Stimulated activated CD4-positive, alpha-beta T cell treated with anti-CD3 and anti-CD28 coated beads, TNF-alpha, amount 100 ng/mL, for 24 hours (primary cell): ENCODE results near the gene ITGBL1.

Source experiments
- DNase-seq, 3 experiments: peaks; one replicate each; pipeline ENCODE4 v3.0.0-alpha.2; 2020; ENCODE audit warnings: low read depth in 3 of 3

ITGBL1 gene

DNA sequence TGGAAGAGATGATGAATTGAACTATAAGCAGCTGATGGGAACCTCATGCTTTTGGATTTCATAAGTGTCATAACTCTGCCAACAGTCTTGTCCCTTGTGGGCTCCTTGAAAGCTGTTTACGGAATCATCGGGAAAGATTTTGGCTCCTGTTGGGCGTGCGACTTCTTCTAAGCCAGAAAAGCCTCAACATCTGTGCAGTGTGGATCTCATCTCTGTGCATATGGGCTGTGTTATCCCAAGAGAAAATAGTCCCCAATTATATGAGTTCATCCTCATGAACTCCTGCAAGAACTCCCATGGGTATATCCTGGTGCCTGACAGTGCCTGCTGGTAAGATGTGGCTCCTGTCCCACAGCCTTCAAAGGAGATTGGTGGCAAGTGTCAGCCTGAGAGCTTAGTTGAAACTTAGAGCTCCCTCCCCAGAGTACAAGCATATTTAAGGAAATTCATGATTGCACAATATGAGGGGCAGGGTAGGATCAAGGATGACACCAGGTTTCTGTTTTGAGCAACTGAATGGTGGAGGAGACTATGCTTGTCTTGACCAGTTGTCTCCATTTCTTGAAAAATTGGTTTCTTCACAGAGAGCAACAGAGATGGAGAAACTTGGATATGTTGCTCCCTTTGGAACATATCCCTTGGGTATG lies 243.5 kb downstream of the ITGBL1 start:
- no peak for DNase-seq

DNA sequence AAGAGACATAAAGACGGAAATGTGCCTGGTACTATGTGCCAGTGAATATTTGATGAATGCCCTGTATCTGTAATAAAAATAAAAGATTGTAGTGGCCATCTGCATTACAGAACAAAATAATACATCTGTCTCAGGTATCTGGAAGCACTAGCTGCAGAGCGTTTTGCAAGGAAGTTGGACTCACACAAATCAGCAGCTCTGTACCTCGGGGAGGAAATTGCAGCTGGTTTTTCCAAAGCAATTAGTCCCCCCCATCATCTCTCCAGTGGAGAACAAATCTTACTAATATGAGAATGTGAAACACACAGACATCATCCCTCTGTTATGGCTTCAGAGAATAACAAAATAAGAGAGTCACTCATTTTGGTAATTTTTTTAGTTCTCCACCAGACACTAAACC lies 245.3 kb downstream of the ITGBL1 start:
- DNase-seq, result no peak

DNA sequence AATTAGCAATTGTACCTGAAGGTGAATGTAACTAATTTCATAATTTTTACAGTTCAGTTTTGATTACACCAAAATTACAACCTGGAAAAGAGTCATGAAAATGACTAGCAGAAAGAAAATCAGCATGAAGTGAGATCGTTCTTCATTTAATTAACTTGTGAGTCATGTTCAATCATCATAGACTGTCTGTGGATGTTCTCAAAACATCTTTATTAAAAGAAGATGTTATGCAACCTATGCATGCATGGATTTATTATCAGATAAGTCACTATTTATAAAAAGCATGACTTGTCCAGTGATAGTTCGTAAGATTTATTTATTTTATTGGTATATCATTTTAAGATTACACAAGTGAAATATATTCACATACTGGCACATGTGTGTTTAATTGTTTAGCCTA lies 245.9 kb downstream of the ITGBL1 start:
- no peak for DNase-seq

DNA sequence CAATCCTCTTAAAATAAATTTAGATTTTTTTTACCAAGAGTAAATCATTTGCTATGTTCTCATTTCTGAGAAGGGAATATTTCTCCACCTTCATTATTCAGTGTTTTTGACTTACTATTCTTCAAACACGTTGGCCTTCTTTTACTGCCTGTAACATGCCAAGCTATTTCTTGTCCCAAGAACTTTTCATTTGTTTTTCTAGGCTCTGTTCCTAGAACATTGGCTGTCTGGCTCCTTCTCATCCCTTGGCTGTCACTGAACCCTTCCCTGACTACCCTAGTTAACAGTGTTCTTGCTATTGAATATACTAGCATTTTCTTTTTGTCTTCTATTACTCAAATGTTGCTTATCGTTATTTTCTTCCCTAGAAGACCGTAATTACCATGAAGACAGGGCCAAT lies 248.1 kb downstream of the ITGBL1 start:
- DNase-seq, result no peak

DNA sequence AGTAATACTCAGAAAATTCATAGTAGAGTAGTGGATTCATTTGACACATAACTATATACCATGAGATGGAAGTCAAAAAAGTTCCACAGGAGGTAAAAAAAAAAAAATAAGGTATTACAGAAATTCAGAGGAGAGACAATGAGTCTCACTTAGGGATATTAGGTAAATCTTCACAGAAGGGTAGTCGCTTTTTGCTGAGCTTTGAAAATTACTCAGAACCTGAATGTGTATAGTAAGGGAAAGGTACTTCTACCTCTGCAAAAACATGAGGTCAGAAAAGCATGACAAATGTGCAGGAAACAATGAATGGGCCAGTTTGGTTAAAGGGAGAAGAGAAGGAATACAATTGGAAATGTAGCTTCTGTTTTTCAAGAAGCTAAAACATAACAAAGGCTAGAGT lies 250.6 kb downstream of the ITGBL1 start:
- no peak for DNase-seq

DNA sequence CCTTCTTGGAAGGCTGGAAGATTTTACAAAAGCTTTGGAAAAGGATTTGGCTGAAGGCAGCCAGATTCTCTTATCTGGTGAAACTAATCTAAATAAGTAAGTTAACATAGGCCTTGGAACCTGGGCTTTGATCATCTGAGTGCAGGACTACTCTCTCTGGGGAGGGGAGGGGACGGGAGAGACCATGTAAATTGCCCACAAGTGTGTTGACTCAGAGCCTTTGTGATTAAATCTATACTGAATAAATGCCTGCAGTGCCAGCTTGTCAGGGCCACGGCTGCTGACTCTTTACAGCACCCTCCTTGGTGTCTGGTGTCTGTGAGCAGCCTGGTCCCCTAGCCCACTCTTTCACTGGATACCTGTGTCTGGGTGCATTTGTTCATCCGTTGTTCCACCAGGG lies 251.4 kb downstream of the ITGBL1 start:
- no peak for DNase-seq

- no peak for DNase-seq
Measured at GRCh38 chr13:101706651-101707050, 254.2 kb downstream of the ITGBL1 start.

- no peak for DNase-seq
Measured at GRCh38 chr13:101707659-101708058, 255.2 kb downstream of the ITGBL1 start.

DNA sequence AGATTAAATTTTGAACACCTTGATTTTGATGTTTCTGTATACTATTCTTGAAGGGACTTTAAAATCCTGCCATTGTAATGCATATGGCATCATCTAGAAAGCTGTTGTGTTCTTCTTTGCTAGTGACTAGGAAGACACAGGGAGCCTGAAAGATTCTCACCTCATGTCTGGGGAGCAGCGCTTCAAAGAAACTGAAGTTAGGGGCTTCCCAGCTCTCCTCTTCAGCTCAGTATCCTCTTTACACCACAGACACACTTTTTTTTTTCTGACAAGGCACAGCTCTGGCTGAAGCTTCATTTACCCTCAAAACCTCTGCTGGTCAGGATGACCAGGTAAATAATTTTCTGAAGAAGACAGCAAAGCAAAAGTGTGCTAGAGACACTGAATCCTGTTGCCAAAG lies 255.6 kb downstream of the ITGBL1 start:
- DNase-seq, result no peak

DNA sequence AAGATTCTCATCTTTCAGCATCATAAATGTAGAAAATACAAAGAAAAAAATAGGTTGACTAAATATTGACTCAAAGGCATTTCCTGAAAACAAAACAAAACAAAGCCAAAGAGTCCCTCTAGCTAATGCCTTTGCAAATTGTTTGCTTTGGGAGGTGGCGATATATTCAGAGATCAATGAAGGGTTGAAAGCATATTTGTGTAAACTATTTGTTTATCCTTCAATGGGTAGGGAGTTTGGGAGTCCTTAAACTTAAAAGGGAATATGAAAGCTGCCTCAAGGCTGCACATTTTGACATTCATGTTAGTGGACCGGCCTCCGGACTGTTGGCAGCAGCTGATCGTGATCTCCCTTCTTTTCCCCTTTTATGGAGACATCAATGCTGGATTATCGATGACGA lies 257.5 kb downstream of the ITGBL1 start:
- DNase-seq, result no peak

- DNase-seq, result no peak
Measured at GRCh38 chr13:101711307-101712025, 259.0 kb downstream of the ITGBL1 start.

- DNase-seq, result no peak
Measured at GRCh38 chr13:101712026-101712348, 259.5 kb downstream of the ITGBL1 start.

DNA sequence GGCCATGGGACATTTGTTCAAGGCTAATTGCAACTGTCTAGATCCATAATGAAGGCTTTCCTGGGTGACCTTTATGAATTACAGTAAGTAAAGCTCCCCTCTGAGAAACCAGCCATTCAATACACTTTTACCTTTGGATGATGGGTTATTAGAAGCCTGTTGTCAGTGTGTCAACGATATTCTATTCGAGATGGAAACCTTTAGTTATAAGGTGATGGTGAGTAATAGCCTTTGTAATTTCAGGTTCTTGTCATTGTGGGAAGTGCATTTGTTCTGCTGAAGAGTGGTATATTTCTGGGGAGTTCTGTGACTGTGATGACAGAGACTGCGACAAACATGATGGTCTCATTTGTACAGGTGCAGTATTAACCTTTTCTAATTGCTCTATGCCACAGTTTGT lies 261.7 kb downstream of the ITGBL1 start:
- DNase-seq, result no peak

DNA sequence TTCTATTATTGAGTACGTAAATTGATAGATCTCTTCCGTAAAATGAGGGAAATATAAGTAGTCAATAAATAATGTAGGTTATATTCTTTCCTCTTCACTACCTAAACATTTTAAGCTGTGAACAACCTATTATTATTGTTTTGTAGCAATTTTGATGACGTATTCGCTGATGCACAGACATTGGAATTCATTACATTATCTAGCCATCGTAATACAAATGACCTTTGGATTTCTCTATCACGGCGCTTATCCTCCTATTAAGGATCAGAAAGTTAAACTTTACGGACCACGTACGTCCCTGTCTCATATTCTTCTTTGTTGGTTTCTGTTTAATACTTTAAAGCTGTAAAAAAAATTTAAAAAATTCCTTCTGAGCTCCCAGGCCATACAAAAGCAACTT lies 264.9 kb downstream of the ITGBL1 start:
- DNase-seq, result no peak

DNA sequence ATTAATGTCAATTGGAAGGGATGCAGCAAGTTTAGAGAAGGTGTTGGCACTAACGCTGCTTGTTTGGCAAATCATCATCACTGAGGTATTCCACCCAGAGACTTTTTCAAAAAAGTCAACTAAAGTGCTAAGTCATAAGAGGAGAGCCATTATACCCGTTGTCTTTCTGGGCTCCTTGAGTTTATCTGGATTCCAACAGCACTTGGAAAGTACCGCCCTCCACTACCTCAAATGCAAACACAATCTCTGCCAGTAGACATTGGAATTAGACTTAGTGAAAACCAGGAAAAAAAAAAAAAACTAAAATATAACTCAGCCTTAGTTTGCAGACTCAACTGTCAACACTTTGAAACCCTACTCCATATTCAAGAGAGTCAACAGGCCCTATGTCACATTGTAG lies 266.0 kb downstream of the ITGBL1 start:
- DNase-seq, result no peak

DNA sequence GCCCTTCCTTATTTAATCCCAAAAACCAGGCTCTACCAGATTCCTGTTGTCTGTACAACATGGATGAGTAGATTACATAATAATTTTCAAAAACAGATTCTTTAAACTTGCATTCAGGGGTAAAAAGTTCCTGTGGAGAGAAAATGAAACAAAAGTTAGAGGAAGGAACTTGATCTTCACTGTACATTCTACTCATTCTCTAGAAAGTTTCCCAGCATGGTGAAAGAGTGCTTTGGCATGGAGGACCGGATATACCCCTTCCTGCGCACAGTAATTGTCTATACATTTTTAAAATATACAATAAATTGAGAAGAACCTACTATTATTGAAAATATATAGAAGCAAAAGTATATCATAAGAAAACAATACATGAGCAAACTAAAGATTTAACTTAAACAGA lies 274.2 kb downstream of the ITGBL1 start:
- no peak for DNase-seq

DNA sequence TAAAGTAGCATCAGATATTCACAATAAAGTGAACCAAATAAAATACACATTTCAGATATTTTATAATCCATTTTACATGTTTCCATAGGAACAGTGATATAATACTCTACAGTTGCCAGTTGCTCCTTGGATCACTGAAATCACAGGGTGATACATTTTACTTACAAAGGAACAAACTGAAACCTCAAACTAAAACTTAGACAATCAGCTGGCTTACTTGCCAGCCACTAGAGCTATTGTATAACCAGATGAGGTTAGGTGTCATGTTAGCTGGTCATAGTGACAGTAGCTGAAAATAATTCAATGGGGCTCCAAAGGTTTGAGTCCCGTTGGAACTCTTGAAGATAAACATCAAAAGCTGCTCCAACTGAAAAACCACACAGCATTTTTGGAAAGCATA lies 274.6 kb downstream of the ITGBL1 start:
- DNase-seq, result no peak

- DNase-seq, result no peak
Measured at GRCh38 chr13:101728021-101728420, 275.5 kb downstream of the ITGBL1 start.

DNA sequence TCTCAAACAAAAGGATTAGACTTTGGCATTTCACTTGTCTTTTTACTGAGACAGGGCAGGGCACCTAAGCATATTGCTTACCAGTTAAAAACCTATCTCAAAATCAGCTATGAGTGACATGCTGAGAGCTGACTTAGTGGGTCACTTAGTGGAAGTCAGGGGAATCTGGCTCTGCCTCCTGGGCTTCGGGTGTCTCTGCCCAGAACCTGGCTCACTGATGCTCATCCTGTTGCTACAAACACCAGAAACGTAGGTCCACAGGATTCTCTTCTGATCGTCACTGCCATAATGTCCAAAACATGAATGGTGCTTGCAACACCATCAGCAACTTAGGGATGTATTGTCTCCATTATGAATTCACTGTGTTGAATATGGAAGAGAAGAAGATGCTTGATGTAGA lies 276.1 kb downstream of the ITGBL1 start:
- DNase-seq, result no peak

DNA sequence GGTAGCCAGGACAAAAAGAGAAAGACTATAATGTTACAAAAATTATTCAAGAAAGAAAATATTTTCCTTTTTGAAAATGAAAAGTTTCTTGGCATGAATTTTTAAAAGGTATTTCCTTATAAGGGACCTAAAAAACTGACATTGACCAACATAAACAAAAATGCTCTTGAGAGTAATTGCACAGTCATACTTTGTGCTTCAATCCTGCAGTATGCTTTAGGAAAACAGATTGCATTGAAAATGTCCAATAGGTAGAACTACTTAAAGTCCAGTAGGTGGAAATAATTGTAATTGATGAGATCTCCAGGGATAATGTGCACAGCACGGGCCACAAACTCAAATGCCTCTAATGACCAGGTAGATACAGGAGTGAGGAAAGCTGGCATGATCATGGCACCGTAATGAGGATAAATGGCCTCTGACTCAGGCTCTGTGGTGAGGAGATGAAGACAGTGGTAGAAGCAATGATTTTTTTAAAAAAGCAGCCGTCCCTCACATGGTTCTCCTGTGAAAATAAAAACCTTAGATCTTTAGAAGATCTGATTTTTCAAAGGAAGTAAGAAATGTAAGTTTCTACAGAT lies 278.0 kb downstream of the ITGBL1 start:
- DNase-seq, result no peak

GRCh38 chr13:101736566-101736965 lies 284.1 kb downstream of the ITGBL1 start:
- DNase-seq, result no peak

DNA sequence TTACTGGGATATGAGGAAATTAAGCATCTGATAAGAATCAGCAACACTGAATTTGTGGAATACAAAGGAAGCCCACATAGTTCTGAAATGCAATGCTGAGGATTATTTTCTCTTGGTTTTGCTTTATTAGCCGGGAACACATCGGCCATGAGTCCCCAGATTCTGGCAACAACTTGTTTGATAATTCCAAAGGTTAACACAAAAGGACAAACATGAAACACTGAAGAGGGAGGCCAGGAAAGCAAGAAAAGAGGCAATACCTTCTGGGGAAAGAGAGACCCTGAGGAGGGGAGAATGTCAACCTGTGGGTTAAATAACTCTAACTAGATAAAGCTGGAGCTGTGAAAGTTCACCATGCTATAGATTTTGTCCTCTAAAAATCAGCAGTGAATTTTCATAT lies 285.9 kb downstream of the ITGBL1 start:
- DNase-seq, result no peak

DNA sequence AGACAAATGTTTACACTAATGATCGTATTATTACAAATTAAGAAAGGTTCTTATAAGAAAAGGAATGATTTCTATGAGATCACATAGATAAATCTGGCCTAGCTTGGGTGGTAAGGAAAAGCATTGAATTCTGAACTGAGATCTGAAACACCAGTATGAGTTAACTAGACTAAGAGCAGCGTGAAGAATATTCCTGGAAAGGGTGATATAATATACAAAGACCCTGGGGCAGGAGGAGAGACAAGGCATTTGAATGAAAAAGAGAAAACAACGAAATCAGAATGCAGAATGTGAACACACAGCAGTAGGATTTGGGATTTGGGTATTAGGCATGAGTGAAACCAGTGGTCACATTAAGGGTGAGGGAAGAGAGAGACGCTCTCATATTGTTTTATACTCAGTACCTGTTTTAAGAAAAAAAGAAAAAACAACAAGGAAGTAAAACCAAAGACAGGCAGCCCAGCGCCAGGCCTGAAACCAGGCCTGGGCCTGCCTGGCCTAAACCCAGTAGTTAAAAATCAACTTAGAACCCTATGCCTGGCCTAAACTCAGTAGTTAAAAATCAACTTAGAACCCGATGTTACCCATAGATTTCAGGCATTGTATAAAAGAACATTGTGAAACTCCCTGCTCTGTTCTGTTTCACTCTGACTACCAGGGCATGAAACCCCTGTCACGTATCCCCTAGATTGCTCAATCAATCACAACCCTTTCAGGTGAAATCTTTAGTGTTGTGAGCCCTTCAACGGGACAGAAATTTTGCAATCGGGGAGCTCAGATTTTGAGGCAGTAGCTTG lies 287.1 kb downstream of the ITGBL1 start:
- DNase-seq, result no peak
